Measurements from ENCODE around the gene MPC1L.
"Not testable (repeated sequence)": the region's sequence is repeated elsewhere in the genome, so short reads cannot be mapped to it uniquely, and the experiment has no call there.

The MPC1L gene

DNA sequence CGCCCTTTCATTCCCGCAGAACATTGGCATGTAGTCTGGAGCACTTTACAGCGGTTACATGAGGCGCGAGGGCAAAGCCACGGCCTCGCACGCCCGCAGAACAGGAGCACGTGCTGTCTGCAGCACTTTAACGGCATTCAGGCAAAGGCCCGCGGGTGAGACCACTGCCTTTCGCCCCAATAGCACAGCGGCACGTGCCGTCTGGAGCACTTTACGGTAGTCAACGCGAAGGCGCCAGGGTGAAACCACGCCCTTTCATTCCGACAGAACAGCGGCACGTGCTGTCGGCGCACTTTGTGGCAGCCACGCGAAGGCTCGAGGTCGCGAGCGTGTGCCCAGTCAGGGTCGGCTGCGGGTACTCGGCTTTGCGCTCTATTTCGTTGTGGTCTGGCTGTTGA, at the start of gene MPC1L:
Gene MPC1L, plus strand, starts transcription at position 290 of the 398 bp plus-strand sequence. CDS start 138 bp downstream, outside the sequence.
- no peak for DNase-seq

DNA sequence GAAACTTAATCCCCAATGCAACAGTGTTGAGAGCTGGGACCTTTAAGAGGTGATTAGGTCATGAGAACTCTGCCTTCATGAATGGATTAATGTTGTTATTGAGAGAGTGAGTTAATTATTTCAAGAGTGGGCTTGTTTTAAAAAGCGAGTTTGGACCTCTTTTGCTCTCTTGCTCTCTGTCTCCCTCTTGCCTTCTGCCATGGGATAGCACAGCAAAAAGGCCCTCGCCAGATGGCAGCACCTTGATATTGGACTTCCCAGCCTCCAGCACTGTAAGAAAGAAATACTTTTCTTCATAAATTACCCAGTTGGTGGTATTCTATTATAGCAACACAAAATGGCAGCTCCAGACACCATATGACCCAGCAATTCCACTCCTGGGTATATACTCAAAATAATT, 49.5 kb upstream of the MPC1L start:
- no peak for DNase-seq

DNA sequence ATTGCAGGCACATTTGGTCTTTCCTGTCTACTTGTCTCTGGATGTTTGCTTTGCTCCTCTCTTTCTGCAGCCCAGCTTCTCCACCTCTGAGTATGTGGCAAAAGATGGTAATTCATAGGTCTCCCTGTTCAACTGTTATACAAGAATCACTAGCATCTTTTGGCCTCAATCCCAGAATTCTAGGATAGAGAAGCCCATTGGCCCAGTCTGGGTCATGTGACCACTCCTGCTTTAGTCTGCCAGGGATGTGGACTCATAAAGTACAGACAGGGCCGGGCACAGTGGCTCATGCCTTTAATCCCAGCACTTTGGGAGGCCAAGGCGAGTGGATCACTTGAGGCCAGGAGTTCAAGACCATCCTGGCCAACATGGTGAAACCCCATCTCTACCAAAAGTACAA, 47.8 kb upstream of the MPC1L start:
- DNase-seq: not testable (repeated sequence)

DNA sequence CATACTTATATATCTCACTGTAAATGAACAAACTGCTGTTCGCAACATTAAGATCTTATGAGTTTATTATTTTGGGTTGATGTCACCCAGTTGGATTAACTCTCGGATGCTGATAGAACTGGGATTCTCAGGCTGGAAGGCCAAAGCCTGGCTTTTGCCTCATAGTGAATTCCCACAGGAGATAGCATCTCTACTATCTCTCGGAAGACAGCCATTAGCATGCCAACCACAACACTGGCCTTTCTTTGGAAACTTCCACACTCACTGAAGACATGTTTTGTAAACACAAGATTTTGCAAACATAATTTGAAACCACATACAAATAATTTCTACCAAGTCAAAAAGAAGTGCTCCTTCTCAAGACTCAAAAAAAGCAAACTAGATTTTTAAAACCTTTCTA, 46.9 kb upstream of the MPC1L start:
- DNase-seq: no peak

DNA sequence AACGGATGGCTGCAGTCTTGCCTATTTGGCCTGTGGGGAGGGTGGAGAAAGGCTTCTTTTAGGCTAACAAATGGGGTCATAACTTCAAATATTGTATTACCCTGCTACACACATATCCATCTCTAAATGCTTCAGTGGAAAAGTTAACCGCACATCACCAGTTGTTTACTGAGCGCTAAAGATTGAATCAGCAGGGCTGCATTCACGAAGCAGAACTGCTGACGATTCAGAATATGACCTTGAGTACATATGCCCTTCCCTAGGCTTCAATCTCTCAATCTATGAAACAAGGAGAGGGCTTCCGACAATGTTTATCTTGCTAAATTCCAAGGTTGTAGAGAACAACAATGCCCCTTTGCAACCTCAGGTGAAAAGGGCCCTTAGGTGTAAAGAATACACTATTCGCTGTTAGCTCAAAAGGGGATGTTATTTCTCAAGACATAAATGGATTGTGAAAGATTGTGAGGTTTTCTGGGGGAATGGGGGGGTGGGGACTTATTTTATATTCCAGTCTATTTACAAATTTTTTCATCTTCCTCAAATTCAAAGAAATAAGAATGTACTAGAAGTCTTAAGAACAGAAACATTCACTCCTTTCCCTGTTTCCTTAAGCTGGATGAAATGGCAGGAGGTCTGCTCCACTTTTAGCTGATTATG, 45.1 kb upstream of the MPC1L start:
- no peak for DNase-seq

DNA sequence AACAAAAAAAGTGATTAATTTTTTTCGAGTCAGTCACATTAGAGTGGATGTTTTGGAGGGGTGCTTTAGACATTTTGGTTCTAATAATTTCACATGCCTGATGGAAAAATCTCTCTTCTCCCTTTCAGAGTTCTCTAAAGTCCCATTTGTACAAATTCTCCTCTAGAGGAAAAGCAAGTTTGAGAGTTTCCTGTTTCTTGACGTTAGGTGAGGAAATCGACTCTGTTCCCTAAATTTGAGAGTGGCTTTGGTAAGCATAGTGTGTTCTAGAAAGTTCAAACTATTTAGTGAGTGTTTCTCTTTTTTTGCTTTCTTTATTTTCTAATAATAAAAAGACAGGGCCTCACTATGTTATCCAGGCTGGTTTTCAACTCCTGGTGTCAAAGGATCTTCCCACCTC, 44.1 kb upstream of the MPC1L start:
- DNase-seq: no peak

DNA sequence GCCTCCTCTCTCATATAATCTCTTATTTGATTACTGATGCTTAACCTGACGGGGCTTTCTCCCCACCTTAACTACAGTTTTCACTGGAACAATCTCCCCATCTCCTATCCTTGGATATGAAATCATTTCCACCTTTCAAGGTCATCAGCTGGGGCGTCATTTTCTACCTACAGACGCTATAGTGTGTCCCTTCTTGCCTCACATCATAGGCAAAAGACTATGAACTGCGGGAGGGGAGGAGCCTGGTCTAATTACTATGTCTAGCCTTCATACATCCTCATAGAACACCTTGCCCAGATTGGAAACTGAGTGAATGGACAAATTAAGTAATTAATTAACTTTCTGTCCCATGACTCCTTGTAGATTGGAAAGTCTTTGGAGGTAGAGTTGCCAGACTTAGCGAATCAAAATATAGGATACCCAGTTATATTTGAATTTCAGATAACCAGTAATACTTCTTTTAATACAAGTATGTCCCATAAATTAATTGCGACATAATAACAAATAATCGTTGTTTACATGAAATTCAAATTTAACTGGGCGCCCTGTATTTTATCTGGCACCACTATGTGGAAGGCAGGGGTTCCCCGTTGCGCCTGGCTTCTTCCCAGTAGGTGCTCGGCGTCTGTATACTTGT, 43.2 kb upstream of the MPC1L start:
- DNase-seq: peak; percentile 73

DNA sequence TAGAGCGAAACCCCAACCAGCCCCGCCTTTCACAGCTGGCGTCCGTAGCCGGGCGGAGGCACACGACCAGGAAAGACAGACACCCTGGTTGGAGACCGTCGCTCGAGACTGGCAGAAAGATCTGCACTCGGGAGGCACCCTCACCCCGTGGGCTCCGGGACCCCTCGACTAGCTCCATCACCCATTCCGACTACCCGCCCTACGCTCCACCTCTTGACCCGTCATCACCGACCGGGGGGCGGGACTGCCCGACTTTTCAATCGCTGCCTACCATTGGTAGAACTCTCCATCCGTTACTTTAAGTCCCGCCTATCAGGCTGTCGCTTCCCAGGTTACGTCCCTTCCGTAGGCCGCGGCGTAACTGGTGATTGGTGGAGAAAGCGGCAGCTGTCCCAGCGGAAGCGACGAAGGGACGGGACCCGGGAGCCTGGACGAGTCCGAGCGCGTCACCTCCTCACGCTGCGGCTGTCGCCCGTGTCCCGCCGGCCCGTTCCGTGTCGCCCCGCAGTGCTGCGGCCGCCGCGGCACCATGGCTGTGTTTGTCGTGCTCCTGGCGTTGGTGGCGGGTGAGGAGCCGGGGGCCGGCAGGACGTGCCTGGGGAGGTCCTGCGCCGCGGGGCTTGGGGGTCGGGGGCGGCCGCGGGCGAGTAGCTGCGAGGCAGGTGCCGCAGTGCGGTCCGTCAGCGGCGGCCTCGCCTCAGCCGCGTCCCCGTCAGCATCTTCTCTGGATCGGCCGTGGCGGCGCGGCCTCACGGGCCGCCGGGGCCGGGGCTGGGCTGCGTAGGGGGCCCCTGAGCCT, 42.5 kb upstream of the MPC1L start, which contains the start of gene ATP6AP2:
Gene ATP6AP2, plus strand, starts transcription at position 434 of the 799 bp plus-strand sequence. Its CDS starts 96 bp downstream, at position 530.
- DNase-seq: peak; percentile 91

DNA sequence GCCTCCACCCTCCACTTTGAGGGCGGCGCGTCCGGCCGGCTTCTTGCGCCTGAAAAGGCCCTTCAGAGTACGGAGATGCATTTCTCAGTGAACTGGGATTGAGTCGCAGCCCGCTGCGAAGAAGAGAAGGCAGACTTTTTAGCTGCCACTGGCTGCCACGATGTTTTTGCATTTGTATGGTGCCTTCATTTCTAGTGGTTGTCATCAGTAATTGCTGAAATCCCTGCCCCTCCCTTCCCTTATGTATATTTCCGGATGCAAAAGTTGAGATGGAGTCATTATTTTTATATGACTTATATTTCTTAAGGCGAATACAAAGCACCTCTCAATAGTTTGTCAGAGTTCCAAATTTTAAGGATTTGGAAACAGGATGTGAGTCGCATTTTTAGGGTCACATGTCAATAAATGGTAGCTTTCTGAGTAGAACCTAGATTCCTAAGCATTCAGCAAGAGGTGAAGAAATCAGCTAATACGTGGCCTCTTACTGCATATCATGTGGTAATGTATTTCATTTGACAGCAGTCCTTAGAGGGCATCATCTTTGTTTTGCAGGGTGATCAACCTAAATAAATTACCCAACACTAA, 41.8 kb upstream of the MPC1L start:
- no peak for DNase-seq

DNA sequence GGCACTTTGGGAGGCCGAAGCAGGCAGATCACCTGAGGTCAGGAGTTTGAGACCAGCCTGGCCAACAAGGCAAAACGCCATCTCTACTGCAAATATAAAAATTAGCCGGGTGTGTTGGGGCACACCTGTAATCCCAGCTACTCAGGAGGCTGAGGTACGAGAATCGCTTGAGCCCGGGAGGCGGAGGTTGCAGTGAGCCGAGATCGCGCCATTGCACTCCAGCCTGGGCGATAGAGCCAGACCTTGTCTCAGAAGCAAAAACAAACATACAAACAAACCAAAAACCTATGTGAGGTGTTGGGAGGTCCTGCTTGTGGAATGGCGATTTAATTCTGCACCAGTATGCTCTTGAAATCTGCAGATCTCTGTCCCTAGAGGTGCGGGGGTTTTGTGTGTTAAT, 41.0 kb upstream of the MPC1L start:
- DNase-seq: not testable (repeated sequence)

DNA sequence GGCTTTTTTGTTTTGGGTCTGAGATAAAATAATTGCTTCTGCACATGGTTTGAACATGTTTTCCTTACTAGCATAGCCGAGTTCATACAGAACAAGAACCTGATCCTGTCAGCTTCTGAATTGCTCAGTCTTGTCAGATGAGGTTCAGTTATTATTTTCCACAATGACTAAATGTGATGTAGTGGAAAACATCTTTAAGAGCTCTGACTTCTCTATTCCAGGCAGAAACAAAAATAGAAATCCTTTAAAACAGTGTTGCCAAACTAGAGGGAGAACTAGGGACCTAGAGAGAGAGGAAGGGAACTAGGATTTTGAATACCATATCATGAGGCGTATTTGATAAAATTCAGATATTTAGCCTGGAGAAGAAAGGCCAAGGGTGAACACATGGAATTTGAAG, 40.4 kb upstream of the MPC1L start:
- DNase-seq: no peak

DNA sequence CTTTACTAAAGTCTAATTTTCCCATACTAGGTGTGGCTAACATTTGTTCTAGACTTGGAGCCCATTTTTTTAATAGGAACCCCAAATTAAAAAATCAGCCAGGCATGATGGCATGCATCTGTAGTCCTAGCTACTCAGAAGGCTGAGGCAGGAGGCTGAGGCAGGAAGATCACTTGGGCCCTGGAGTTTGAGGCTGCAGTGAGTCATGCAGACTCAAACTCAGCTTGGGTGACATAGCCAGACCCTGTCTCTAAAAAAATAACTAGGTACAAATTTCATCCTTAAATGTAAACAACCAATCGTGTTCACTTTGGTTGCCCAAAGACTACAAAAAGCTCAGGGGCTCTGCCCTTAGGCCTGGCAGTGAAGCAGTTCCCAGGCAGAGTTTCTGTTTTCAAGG, 35.6 kb upstream of the MPC1L start:
- DNase-seq: not testable (repeated sequence)

DNA sequence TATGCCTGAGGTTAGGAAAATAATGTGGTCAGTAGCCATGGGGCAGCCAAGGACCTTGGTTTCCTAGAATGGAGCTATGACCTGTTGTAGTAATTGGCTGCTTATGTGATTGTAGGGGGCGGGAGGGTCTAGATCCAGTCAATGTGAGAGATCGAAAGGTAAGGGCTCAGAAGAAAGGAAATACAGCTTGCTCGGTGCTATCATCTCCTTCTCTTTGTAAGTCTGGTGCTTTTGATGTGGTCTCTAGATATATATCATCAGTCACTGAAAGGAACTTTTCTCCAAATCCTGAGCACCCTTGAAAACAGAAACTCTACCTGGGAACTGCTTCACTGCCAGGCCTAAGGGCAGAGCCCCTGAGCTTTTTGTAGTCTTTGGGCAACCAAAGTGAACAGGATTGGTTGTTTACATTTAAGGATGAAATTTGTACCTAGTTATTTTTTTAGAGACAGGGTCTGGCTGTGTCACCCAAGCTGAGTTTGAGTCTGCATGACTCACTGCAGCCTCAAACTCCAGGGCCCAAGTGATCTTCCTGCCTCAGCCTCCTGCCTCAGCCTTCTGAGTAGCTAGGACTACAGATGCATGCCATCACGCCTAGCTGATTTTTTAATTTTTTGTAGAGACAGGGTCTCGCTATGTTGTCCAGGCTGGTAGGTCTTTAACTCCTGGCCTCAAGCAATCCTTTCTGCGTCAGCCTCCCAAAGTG, 33.5 kb upstream of the MPC1L start:
- not testable (repeated sequence) for DNase-seq

DNA sequence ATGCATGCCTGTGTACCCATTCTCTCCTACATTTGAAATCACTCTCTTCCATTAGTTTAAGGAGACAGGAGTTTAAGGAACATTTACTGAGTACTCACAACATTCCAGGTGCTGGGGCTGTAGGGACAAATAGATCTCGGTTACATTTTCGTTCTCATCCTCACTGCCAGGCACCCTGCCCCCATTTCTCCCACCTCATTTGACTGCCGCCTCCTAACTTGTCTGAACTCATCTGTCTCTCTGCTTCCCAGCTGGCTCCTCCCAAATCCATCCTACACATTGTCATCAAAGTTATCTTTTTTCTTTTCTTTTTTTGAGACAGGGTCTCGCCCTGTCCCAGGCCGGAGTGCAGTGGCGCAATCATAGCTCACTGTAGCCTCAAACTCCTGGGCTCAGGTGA, 19.8 kb upstream of the MPC1L start:
- no peak for DNase-seq

DNA sequence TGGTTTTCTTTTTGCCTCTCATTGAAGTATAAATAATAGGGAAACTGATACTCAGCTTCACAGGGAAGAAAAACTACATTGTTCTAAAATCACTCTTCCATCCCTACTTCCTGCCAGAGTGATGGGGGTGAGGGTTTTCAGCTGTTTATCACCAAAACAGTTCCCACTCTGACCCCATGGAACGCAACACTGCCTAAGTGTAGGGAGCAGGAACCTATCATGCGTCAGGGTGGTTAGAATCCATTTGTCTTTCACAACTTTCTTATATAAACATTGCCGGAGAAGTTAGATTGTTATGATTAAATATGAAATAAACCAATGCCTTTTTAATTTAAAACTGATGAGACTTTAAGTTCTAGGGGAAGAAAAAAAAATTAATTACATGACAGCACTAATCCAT, 15.8 kb upstream of the MPC1L start:
- DNase-seq: no peak

DNA sequence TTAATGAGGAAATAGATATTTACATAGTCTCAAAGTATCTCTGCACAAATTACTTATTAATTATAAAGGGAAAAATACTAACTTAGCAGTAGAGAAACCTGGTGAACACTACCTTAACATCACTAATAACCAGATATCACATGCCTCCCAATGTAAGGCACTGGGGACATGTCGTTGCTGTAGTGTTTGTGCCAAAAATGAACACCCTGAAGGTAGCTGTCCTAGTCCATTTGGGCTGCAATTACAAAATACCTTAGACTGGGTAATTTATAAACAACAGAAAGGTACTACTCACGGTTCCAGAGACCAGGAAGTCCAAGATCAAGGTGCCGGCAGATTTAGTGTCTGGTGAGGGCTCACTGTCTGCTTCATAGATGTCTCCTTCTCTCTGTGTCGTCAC, 10.7 kb upstream of the MPC1L start:
- no peak for DNase-seq

DNA sequence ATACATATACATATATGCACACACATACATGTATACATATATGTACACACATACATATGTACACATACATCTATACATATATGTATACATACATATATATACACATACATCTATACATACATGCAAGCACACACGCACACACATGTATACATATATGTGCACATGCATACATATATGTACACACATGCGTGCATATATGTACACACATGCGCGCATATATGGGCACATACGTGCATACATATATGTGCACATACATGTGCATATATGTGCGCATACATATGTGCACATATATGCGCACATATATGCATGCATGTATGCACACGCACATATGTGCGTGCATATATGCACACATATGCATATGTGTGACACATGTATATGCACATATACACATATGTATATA, 7.3 kb upstream of the MPC1L start:
- DNase-seq: no peak

DNA sequence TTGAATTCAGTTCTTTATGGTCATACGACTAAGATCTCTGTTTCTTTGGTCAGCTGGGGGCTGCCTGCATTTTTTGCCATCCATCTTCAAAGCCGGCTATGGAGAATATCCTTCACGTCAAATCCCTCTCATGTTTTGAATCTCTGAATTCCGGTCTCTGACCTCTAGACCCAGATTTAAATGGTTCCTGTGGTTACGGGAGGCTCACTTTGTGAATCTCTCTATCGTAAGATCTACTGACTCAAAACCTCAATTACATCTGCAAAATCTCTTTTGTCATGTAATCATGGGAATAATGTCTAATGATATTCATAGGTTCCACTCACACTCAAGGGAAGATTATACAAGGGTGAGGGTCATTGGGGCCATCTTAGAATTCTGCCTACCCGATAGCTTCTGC, 5.7 kb upstream of the MPC1L start:
- no peak for DNase-seq

DNA sequence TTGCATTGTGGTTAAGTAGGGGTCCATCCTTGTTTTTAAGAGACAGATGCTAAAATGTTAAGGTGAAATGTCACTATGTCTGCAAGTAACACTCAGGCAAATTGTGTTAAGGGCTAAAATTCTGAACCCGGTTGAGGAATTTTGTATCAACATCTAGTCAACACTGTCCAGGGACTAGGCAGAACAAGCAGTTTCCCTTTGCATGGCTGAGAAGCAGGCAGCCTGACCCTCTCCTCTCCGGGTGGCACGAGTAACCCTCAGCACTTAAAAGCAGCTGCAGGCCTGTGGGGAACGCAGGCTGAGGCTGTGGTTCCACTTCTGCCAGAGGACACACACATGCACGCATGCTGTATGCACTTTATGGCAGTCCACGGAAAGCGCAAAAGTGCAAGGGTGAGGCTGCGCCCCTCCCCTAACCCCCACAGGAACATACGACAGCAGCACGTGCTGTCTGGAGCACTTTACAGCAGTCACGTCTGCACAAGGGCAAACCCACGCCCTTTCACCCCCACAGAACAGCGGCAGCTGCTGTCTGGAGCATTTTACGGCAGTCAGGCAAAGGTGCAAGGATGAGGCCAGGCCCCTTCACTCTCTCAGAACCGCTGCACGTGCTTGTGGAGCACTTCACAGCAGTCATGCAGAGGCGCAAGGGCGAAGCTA, 619 bp upstream of the MPC1L start:
- DNase-seq: no peak

DNA sequence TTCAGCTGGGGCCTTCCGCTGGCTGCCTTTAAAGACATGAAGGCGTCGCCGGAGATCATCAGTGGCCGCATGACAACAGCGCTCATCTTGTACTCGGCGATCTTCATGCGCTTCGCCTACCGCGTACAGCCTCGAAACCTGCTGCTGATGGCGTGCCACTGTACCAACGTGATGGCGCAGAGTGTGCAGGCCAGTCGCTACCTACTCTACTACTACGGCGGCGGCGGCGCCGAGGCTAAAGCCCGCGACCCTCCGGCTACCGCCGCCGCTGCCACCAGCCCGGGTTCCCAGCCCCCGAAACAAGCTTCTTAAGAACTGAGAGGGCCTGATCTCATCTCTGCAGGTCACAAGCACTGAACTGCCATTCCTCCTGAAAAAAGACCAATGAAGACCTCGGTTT, 437 bp downstream of the MPC1L start:
- DNase-seq: no peak

DNA sequence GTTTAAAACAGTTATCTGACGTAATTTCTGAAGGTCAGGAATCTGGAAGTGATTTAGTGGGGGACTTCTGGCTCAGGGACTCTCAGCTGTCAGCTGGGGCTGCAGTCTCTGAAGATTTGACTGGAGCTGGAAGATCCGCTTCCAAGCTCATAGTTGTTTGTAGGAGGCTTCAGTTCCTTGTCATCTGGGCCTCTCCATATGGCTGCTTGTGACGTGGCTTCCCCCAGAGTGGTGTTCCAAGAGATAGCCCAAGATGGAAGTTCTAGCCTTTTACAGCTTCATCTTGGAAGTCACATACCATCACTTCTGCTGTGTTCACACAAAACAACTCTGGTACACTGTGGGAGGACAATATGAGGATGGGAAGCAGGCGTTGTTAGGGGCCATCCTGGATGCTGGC, 2.1 kb downstream of the MPC1L start:
- DNase-seq: no peak

DNA sequence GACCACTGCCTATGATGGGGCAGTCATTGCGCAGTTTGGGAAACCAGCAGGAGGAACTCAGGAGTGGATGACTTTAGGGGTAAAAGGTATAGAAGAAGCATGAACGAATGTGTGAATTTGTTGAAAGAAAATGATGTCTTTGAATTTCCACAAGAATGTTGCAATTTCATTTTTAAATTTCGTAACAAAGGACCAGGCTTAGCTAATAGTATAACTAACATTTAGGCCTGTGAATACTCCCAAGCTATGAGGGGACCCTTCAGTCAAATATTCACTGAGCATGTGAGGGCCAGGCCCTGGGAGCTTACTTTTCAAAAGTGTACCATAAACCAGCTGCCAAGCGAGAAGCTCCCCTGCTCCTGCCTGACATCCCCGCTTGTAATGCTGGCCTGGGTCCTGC, 5.3 kb downstream of the MPC1L start:
- no peak for DNase-seq
